ENCODE data around the gene CLEC9A.

- TF ChIP-seq EZH2 (IDR thresholded peaks at IDR 0.05; ENCODE audit: low read length, missing control alignments): no peak
- no peak for TF ChIP-seq CTCF (conservative IDR thresholded peaks at IDR 0.05 in 1 of 2, IDR thresholded peaks at IDR 0.05 in 1 of 2; ENCODE audit: low read depth in 1 of 2, low read length in 2 of 2)
These were observed 38.6 kb upstream of the CLEC9A start for GRCh38 chr12:9991876-9992275.
